ENCODE results near the gene SAMD4A.

The SAMD4A gene

DNA sequence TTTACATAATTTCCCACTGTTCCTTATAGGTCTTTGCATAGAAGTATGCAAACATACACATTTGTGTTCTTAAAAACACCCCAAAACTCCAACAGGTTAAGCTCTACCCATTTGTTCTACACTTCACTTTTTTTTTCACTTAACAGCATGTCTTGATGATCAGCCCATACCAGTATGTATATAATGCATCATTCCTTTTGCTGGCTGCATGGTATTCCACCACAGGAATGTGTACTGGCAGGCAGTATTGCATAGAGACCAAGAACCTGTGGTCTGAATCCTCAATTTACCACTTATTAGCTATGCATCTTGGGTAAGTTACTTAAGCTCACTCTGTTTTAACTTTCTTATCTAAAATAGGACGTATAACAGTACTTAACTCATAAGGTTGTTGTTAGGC is 65.5 kb downstream of the SAMD4A start:
- no peak for DNase-seq

- DNase-seq: no peak
Observed at GRCh38 chr14:54633076-54633475, 66.1 kb downstream of the SAMD4A start.

DNA sequence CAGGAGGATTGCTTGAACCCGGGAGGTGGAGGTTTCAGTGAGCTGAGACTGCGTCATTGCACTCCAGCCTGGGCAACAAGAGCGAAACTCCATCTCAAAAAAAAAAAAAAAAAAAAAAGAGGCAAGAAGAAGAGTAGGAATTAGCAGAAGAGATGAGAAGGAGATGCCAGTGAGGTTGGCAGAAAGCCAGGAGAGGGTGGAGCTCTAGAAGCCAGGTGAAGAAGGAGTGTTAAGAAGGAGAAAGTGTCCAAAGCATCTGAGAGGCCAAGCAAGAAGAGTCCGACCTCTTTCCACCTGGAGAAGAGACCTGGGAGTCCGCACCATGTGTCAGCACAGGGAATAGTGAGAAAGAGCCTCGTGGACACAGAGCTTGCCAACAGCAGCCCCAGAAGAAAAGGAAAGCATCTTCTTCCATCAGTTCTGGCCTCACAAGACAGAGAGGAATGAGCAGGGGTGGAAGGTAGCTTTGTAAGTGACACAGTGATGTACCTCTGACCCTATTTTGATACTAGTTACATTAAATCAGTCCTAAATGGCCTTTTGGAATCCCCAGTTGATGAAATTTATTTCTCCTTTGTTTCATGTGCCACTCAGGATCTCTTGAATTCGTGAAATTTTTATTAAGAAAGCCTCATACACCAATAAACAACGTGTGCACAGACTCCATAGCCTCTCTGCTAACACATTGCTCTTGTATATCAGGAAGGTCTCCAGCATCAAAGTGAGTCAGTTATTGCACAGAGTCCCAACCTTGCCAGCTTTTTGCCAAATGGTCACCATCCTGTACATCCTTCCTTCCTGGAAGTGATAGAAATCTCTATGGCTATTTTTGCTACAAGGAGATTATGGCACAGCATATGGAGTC is 70.6 kb downstream of the SAMD4A start:
- DNase-seq: no peak

- no peak for DNase-seq
Observed at GRCh38 chr14:54638135-54638446, 71.2 kb downstream of the SAMD4A start.

DNA sequence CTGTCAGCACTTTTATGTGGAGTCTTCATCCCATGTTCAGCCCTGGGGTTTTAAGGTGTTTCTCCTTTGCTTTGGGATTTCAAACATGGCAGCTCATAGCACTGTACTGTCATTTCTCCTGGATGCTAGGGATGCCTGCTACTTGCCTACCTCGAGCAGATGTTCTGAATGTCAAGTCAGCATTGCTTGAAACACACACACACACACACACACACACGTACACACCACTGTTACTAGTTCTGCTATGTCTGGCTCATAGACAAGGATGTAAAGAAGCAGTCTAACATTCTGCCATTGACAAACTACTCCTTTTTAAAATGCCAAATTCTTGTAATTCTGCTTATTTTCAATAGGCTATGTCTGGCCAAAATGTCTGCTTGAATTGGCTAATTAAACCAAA is 72.7 kb downstream of the SAMD4A start:
- DNase-seq: no peak

- DNase-seq: no peak
Observed at GRCh38 chr14:54640506-54640905, 73.6 kb downstream of the SAMD4A start.

- DNase-seq: no peak
Observed at GRCh38 chr14:54642121-54642520, 75.2 kb downstream of the SAMD4A start.

GRCh38 chr14:54642801-54643695 is 76.1 kb downstream of the SAMD4A start:
- DNase-seq: no peak

DNA sequence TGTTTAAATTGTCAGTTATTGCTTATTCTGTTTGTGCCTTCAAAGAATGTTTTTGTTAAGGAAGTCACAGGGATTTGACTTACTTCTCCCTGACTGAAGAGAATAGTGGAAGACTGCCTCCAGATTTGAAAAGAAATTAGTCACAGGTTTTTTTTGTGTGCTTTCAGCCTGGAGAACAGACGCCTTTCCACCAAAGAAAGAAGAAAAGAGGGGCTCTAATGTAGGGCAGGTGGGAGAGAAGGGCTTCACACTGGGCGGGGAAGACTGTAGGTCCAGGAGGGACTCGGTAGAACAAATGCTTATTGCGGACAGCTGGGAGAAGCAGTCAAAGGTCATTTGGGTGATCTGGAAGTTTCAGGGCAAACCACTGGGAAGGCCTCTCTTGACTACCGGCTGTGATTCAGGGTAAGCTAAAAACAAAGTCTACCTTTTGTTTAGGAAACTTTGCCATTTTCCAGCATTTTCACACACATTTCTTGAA is 76.8 kb downstream of the SAMD4A start:
- DNase-seq: no peak

DNA sequence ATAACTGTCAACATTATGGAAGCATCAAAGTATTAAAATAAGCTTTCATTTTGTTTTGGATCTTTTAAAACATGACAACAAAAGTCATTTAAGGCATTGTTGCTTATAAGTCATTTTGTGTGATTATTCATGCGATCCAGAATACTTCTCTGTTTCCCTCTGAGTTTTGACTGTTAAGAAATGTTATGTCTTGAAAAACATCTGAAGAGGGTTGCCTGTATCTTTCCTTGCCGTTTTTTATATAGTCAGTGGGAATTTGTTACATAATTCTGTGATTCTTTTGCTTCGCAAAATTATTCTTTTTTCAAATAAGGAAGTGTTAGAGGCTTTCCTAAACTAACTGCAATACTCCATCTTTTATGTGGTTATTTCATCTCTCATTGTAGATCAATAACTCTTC is 78.7 kb downstream of the SAMD4A start:
- no peak for DNase-seq

- no peak for DNase-seq
Observed at GRCh38 chr14:54646626-54647025, 79.7 kb downstream of the SAMD4A start.

DNA sequence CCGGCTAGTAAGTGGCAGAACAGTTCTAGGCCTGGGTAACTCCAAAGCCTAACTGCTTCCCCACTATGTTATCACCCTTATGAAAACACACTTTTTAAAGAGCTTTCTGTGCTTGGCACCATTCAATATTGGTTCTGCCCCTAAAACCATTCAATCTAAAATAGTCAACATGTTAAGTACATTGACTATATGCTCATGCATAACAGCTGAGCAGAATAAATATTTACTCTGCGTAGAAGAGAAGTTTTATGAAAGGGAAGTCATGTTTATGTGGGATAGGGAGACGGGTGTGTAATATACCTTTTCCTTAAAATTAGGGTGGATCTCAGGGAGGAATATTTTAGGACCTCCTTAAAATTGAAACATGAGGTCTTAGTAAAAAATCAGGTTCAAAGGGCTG is 80.5 kb downstream of the SAMD4A start:
- DNase-seq: no peak

DNA sequence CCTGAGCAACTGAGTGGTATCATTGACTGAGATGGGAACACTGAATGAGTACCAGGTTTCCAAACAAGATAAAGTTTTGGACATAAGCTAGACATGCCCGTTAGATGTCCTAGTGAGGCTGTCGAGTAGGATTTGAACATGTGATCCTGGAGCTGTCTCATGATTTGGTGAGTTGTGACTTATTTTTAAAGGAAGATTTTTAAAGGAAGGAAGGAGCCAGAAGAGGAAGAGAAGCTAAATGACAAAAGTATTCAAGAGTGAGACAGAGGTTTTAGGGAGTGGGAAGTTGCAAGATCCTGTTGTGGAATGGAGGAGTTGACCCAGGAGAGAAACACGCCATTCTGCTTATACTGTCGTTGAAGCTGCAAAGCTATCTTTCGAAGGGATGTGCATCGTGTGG is 82.1 kb downstream of the SAMD4A start:
- no peak for DNase-seq

DNA sequence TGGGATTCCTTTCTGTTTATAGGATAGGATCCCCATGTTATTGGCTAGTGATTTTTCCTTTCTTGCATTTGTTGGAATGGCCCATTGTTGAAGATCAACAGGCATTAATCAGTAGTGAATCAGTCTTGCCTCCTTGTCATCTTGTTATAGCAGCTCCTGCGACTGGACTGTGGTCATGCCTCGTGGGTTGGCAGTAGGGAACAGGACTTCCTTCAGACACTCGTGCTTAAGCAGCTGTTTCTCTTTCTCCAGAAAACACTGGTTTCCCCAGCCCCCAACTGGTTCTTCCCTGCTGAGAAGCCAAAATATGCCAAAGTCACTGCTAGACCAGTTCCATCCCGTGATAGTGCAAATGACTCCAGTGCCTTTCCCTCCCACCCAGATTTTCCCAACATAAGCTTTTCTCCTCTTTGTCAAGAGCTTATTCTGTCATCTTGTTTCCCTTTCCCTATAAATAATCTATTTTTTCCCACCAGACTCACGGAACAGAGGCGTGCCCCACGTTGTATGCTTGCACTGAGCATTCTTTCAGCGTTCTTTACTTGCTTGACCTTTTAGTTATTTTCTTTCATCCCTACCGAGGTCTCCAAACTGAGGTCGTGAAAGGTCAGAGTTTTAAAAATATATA is 83.5 kb downstream of the SAMD4A start:
- no peak for DNase-seq

- no peak for DNase-seq
Observed at GRCh38 chr14:54650959-54651351, 84.0 kb downstream of the SAMD4A start.

GRCh38 chr14:54651649-54652048 is 84.7 kb downstream of the SAMD4A start:
- DNase-seq: no peak

DNA sequence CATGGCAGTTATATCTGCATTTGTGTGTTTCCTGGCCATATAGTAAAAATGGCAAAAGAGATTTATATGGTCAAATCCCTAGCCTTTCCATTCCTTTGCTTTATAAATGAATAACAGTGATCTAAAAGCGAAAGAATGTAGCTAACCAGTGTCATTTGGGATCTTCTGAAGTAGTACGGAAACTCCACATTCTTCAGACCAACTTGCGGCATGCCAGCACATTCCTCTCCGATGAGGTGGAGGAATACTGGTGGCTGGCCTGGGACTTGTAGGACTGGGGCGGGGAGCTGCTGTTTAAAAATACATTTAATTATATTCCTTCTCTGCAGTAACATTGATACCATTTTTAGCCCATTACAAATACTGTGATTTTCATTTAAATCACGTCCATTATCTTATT is 85.3 kb downstream of the SAMD4A start:
- DNase-seq: no peak

GRCh38 chr14:54652605-54653052 is 85.7 kb downstream of the SAMD4A start:
- no peak for DNase-seq

GRCh38 chr14:54653712-54654469 is 87.0 kb downstream of the SAMD4A start:
- no peak for DNase-seq

DNA sequence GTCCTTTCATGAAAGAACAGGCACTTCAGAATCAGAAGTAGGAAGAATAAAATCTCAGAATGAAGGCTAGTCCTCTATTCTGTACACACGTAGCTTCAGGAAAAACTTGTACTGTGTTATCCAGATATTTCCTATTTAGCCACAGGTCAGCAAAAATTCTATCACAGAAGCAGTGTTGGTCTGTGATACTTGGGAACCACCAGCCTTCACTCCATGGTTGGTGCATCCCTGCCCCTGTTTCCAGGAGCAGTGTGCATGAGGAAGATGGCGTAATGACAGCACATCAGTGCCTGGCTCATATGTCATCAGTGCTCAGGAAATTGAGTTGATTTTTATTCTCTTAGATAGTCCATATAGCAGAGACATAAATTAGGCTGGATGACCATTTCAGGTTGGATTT is 87.7 kb downstream of the SAMD4A start:
- no peak for DNase-seq

GRCh38 chr14:54658836-54659235 is 91.9 kb downstream of the SAMD4A start:
- DNase-seq: no peak

GRCh38 chr14:54659365-54659764 is 92.4 kb downstream of the SAMD4A start:
- DNase-seq: no peak

DNA sequence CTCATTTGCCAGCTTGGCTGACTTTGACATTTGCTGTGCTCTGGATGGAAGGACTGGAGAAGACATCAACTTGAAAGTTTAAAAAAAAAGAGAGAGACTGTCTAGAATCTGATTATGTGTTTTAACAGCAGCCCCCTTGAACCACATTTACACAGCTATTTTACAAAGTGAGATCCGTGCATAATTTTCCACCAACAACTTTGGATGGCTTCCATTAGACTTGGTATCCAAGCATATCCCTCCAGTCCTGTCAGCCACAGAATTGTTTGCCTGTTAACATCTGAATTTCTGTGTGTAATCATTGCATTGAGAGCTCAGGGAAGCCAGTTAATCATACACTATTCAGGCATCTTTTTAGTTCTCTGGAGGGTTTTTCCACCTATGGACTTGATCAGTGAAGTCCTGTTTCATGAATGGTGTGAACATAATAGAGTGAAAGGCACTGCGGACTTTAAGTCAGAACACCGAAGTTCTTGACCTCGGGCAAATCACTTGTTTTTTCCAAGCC is 93.7 kb downstream of the SAMD4A start:
- DNase-seq: no peak
